Measurements from ENCODE around the gene TRIM16.
A peak's percentile ranks its signal among the peaks of the same experiment; 100 is the strongest.
"Not testable (repeated sequence)": the region's sequence is repeated elsewhere in the genome, so short reads cannot be mapped to it uniquely, and the experiment has no call there.

TRIM16 gene

GRCh38 chr17:15659236-15659635, 24.9 kb downstream of the TRIM16 start:
- Histone ChIP-seq H3K27ac (replicated peaks) (no peak overlapping the region), H3K4me3 (replicated peaks; ENCODE audit: insufficient read depth, low read length) (no peak overlapping the region), H3K27me3 (ENCODE audit: insufficient read depth, poor library complexity, severe bottlenecking) (no peaks in the 10 kb centered on the region)
- TF ChIP-seq CTCF (IDR thresholded peaks at IDR 0.05; ENCODE audit: insufficient read depth, low read length) (no peak), REST (IDR thresholded peaks at IDR 0.05; ENCODE audit: insufficient replicate concordance, low read depth) (no peak), GABPA (IDR thresholded peaks at IDR 0.05; ENCODE audit: low read depth) (no peak), POLR2AphosphoS5 (IDR thresholded peaks at IDR 0.05; ENCODE audit: low read depth) (no peak), SPI1 (IDR thresholded peaks at IDR 0.05; ENCODE audit: borderline replicate concordance, low read depth) (no peak)
- no peak for DNase-seq (ENCODE audit: low read depth in 1 of 2, low spot score in 1 of 2)

GRCh38 chr17:15658296-15658695, 25.8 kb downstream of the TRIM16 start:
- no peak overlapping the region for H3K27ac ChIP-seq (replicated peaks)
- TF ChIP-seq REST (IDR thresholded peaks at IDR 0.05; ENCODE audit: insufficient replicate concordance, low read depth): no peak
- no peak for TF ChIP-seq GABPA (IDR thresholded peaks at IDR 0.05; ENCODE audit: low read depth)
- no peak for TF ChIP-seq SPI1 (IDR thresholded peaks at IDR 0.05; ENCODE audit: borderline replicate concordance, low read depth)
- TF ChIP-seq CTCF (IDR thresholded peaks at IDR 0.05; ENCODE audit: insufficient read depth, low read length): no peak
- no peak for TF ChIP-seq POLR2AphosphoS5 (IDR thresholded peaks at IDR 0.05; ENCODE audit: low read depth)
- H3K27me3 ChIP-seq (ENCODE audit: insufficient read depth, poor library complexity, severe bottlenecking): no peaks in the 10 kb centered on the region
- H3K4me3 ChIP-seq (replicated peaks; ENCODE audit: insufficient read depth, low read length): no peak overlapping the region
- no peak for DNase-seq (ENCODE audit: low read depth in 1 of 2, low spot score in 1 of 2)

GRCh38 chr17:15657868-15658267, 26.2 kb downstream of the TRIM16 start:
- Histone ChIP-seq H3K27ac (replicated peaks) (no peak overlapping the region), H3K4me3 (replicated peaks; ENCODE audit: insufficient read depth, low read length) (no peak overlapping the region), H3K27me3 (ENCODE audit: insufficient read depth, poor library complexity, severe bottlenecking) (no peaks in the 10 kb centered on the region)
- no peak for DNase-seq (ENCODE audit: low read depth in 1 of 2, low spot score in 1 of 2)
- TF ChIP-seq SPI1 (IDR thresholded peaks at IDR 0.05; ENCODE audit: borderline replicate concordance, low read depth): no peak

- Histone ChIP-seq H3K27me3 (ENCODE audit: insufficient read depth, poor library complexity, severe bottlenecking) (no peaks in the 10 kb centered on the region), H3K27ac (replicated peaks) (no peak overlapping the region), H3K4me3 (replicated peaks; ENCODE audit: insufficient read depth, low read length) (no peak overlapping the region)
- TF ChIP-seq GABPA (IDR thresholded peaks at IDR 0.05; ENCODE audit: low read depth): no peak
- no peak for TF ChIP-seq CTCF (IDR thresholded peaks at IDR 0.05; ENCODE audit: insufficient read depth, low read length)
- no peak for TF ChIP-seq REST (IDR thresholded peaks at IDR 0.05; ENCODE audit: insufficient replicate concordance, low read depth)
- no peak for TF ChIP-seq POLR2AphosphoS5 (IDR thresholded peaks at IDR 0.05; ENCODE audit: low read depth)
- TF ChIP-seq SPI1 (IDR thresholded peaks at IDR 0.05; ENCODE audit: borderline replicate concordance, low read depth): no peak
- peak in 1 of 2 experiments; percentile 2 for DNase-seq (ENCODE audit: low read depth in 1 of 2, low spot score in 1 of 2)
Measured at GRCh38 chr17:15654886-15655561, 29.1 kb downstream of the TRIM16 start.

- not testable (repeated sequence) for H3K27ac ChIP-seq (replicated peaks); H3K27me3 ChIP-seq (ENCODE audit: insufficient read depth, poor library complexity, severe bottlenecking); H3K4me3 ChIP-seq (replicated peaks; ENCODE audit: insufficient read depth, low read length); DNase-seq (ENCODE audit: low read depth in 1 of 2, low spot score in 1 of 2)
Measured at GRCh38 chr17:15654401-15654800, 29.7 kb downstream of the TRIM16 start.

Data from HL-60 (cell line).